Left ventricle myocardium inferior (tissue), 1 donor: ENCODE measurements around the gene GDPD3. TPM values are rescaled to one million over a fixed set of nuclear protein-coding genes. Genes with fewer than 3 reads are reported as not detected.

Experiments used
- DNase-seq: peaks from one replicate; pipeline ENCODE4 v3.0.0-alpha.2; 2020
- H3K27ac ChIP-seq: fragments of 200-600 bp; replicated peaks from 2 replicates; pipeline ENCODE4 v1.8.0; 2021
- H3K27me3 ChIP-seq: fragments of 200-600 bp; 2 replicates; pipeline ENCODE4 v1.8.0; 2021; ENCODE audit warnings: low read depth
- H3K36me3 ChIP-seq: fragments of 200-600 bp; 2 replicates; pipeline ENCODE4 v1.8.0; 2021
- H3K4me1 ChIP-seq: fragments of 200-600 bp; 2 replicates; pipeline ENCODE4 v1.8.0; 2021
- H3K4me3 ChIP-seq: fragments of 200-600 bp; 2 replicates; pipeline ENCODE4 v1.8.0; 2021; ENCODE audit warnings: mild to moderate bottlenecking, moderate library complexity
- H3K9me3 ChIP-seq: fragments of 200-600 bp; replicated peaks from 2 replicates; pipeline ENCODE4 v1.8.0; 2021
- CTCF ChIP-seq: fragments of 200-600 bp; IDR thresholded peaks from 2 replicates; pipeline ENCODE4 v1.8.0; 2021; ENCODE audit warnings: antibody characterized with exemption, mild to moderate bottlenecking, borderline replicate concordance
- intact Hi-C: fragments of 100-400 bp; cut with micrococcal nuclease; formaldehyde crosslinking; loops from one replicate; pipeline ENCODE4 v1.11.0; 2022
- total RNA-seq: library from RNA; stranded (reverse); fragmentation: NEBNext Ultra II Directional; extraction: Animal tissue kit (Norgen Biotek cat#: 25700); gene quantifications from one replicate; pipeline ENCODE4 v1.2.1, GENCODE V29; 2021
- donor health status: DM: no; HTN: yes; CAD: no; lungs with severe emphysema.

GDPD3 gene
- total RNA-seq, 1 donor from 2014 or later: 2.3 TPM

GRCh38 chr16:30063278-30063892, 50.0 kb downstream of the GDPD3 start:
- TF ChIP-seq CTCF: no peak
- H3K36me3 ChIP-seq: peaks cover 17% of the 10 kb centered on the region
- peak overlapping the region; percentile 100 for H3K27ac ChIP-seq
- intact Hi-C loops: no loop called here
- no peak for DNase-seq
- no peaks in the 10 kb centered on the region for H3K27me3 ChIP-seq
- peaks cover 68% of the 10 kb centered on the region for H3K4me1 ChIP-seq
- peak overlapping the region; percentile 93 for H3K4me3 ChIP-seq
- H3K9me3 ChIP-seq: no peaks in the 10 kb centered on the region

- H3K9me3 ChIP-seq: no peaks in the 10 kb centered on the region
- intact Hi-C loops: no loop called here
- no peaks in the 10 kb centered on the region for H3K36me3 ChIP-seq
- DNase-seq: no peak
- peaks cover 44% of the 10 kb centered on the region for H3K4me1 ChIP-seq
- no peaks in the 10 kb centered on the region for H3K27me3 ChIP-seq
- peak overlapping the region; percentile 55 for H3K27ac ChIP-seq
- H3K4me3 ChIP-seq: no peak overlapping the region
- no peak for TF ChIP-seq CTCF
Observed at GRCh38 chr16:30060836-30061554, 52.3 kb downstream of the GDPD3 start.

GRCh38 chr16:30060346-30060745, 53.0 kb downstream of the GDPD3 start:
- Histone ChIP-seq H3K27ac (peak overlapping the region; percentile 55), H3K9me3 (no peaks in the 10 kb centered on the region), H3K4me1 (peaks cover 39% of the 10 kb centered on the region), H3K27me3 (no peaks in the 10 kb centered on the region), H3K4me3 (no peak overlapping the region), H3K36me3 (no peaks in the 10 kb centered on the region)
- intact Hi-C loops: no loop called here
- DNase-seq: no peak
- no peak for TF ChIP-seq CTCF

GRCh38 chr16:30054959-30055553, 58.3 kb downstream of the GDPD3 start:
- peak; percentile 35 for TF ChIP-seq CTCF
- Histone ChIP-seq H3K4me3 (no peak overlapping the region), H3K27ac (no peak overlapping the region), H3K9me3 (no peaks in the 10 kb centered on the region), H3K4me1 (peaks cover 21% of the 10 kb centered on the region), H3K27me3 (no peaks in the 10 kb centered on the region), H3K36me3 (no peaks in the 10 kb centered on the region)
- intact Hi-C loops: no loop called here
- DNase-seq: no peak

Other genes with a start within 250 kb of the GDPD3 start
- 0.38 TPM for gene SEZ6L2, start 214.0 kb downstream of the GDPD3 start, total RNA-seq
- not detected for gene ASPHD1, start 213.0 kb downstream of the GDPD3 start, total RNA-seq
- gene KCTD13, start 187.3 kb downstream of the GDPD3 start, total RNA-seq: 9.2 TPM
- 63.2 TPM for gene TMEM219, start 151.5 kb downstream of the GDPD3 start, total RNA-seq
- gene TAOK2, start 139.7 kb downstream of the GDPD3 start, total RNA-seq: 34.3 TPM
- 18.8 TPM for gene HIRIP3, start 117.9 kb downstream of the GDPD3 start, total RNA-seq
- 29.0 TPM for gene INO80E, start 117.3 kb downstream of the GDPD3 start, total RNA-seq
- 0.66 TPM for gene DOC2A, start 102.5 kb downstream of the GDPD3 start, total RNA-seq
- gene C16orf92, start 90.3 kb downstream of the GDPD3 start, total RNA-seq: not detected
- gene TLCD3B, start 82.3 kb downstream of the GDPD3 start, total RNA-seq: not detected
- gene ALDOA, start 47.8 kb downstream of the GDPD3 start, total RNA-seq: 3,337 TPM
- gene PPP4C, start 37.5 kb downstream of the GDPD3 start, total RNA-seq: 32.2 TPM
- 1.0 TPM for gene TBX6, start 21.6 kb downstream of the GDPD3 start, total RNA-seq
- gene YPEL3, start 17.3 kb downstream of the GDPD3 start, total RNA-seq: 54.4 TPM
- gene MAPK3, start 9.7 kb upstream of the GDPD3 start, total RNA-seq: 47.6 TPM
- gene CORO1A, start 70.1 kb upstream of the GDPD3 start, total RNA-seq: 7.7 TPM
- gene BOLA2B, start 80.1 kb upstream of the GDPD3 start, total RNA-seq: 54.6 TPM
- gene SLX1A, start 80.3 kb upstream of the GDPD3 start, total RNA-seq: 7.5 TPM
- gene SULT1A3, start 85.7 kb upstream of the GDPD3 start, total RNA-seq: 9.9 TPM
- 2.0 TPM for gene NPIPB13, start 134.9 kb upstream of the GDPD3 start, total RNA-seq
- 29.8 TPM for gene CD2BP2, start 241.8 kb upstream of the GDPD3 start, total RNA-seq